ENCODE results near the gene SRRD.

SRRD gene

GRCh38 chr22:26448334-26448733, 35.3 kb upstream of the SRRD start:
- H3K4me3 ChIP-seq (replicated peaks; ENCODE audit: low read depth, low read length) = no peak overlapping the region
- TF ChIP-seq, protein P1, sequence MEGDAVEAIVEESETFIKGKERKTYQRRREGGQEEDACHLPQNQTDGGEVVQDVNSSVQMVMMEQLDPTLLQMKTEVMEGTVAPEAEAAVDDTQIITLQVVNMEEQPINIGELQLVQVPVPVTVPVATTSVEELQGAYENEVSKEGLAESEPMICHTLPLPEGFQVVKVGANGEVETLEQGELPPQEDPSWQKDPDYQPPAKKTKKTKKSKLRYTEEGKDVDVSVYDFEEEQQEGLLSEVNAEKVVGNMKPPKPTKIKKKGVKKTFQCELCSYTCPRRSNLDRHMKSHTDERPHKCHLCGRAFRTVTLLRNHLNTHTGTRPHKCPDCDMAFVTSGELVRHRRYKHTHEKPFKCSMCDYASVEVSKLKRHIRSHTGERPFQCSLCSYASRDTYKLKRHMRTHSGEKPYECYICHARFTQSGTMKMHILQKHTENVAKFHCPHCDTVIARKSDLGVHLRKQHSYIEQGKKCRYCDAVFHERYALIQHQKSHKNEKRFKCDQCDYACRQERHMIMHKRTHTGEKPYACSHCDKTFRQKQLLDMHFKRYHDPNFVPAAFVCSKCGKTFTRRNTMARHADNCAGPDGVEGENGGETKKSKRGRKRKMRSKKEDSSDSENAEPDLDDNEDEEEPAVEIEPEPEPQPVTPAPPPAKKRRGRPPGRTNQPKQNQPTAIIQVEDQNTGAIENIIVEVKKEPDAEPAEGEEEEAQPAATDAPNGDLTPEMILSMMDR (IDR thresholded peaks at IDR 0.05; ENCODE audit: low read length, missing control alignments) = no peak
- DNase-seq (ENCODE audit: low read depth) = no peak

DNA sequence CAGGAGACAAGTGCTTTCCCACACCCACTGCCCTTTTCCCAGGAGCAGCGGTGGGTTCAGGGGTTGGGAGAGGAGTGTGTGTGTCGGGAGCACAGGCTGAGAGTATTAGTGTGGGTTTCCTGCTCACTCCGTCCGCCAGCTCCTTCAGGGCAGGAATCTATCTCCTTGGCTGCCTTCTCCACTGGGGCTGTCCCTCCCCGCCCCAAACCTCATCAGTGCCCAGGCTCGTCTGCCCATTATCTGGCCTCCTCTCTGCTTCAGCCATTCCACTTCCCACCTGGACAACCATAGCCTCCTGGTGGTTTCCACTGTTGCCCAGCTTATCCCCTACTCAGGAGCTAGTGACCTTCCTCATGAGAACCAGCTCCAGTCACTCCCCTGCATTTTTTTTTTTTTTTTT, 34.7 kb upstream of the SRRD start:
- H3K4me3 ChIP-seq (replicated peaks; ENCODE audit: low read depth, low read length) = no peak overlapping the region
- TF ChIP-seq, protein P1 (IDR thresholded peaks at IDR 0.05; ENCODE audit: low read length, missing control alignments) = no peak
- no peak for DNase-seq (ENCODE audit: low read depth)

GRCh38 chr22:26450453-26451185, 33.1 kb upstream of the SRRD start:
- H3K4me3 ChIP-seq (replicated peaks; ENCODE audit: low read depth, low read length) = no peak overlapping the region
- no peak for DNase-seq (ENCODE audit: low read depth)
- TF ChIP-seq, protein P1 (IDR thresholded peaks at IDR 0.05; ENCODE audit: low read length, missing control alignments) = no peak

GRCh38 chr22:26452236-26453016, 31.3 kb upstream of the SRRD start:
- TF ChIP-seq, protein P1 (IDR thresholded peaks at IDR 0.05; ENCODE audit: low read length, missing control alignments) = no peak
- DNase-seq (ENCODE audit: low read depth) = no peak
- H3K4me3 ChIP-seq (replicated peaks; ENCODE audit: low read depth, low read length) = no peak overlapping the region

GRCh38 chr22:26453216-26453615, 30.5 kb upstream of the SRRD start:
- no peak for DNase-seq (ENCODE audit: low read depth)
- TF ChIP-seq, protein P1 (IDR thresholded peaks at IDR 0.05; ENCODE audit: low read length, missing control alignments) = no peak

GRCh38 chr22:26453812-26454500, 29.7 kb upstream of the SRRD start:
- no peak overlapping the region for H3K4me3 ChIP-seq (replicated peaks; ENCODE audit: low read depth, low read length)
- TF ChIP-seq, protein P1 (IDR thresholded peaks at IDR 0.05; ENCODE audit: low read length, missing control alignments) = no peak
- no peak for DNase-seq (ENCODE audit: low read depth)

More at GRCh38 chr22:26453216-26453615, 30.5 kb upstream of the SRRD start:
- no peak overlapping the region for H3K4me3 ChIP-seq (replicated peaks; ENCODE audit: low read depth, low read length)

Measured in fibroblast of pulmonary artery (primary cell).